Measurements from ENCODE around the gene SKI.
A peak's percentile ranks its signal among the peaks of the same experiment; 100 is the strongest.

The SKI gene

GRCh38 chr1:2228157-2228594 lies at the start of gene SKI:
SKI (plus strand) TSS chr1:2228319; CDS start chr1:2228767, 448 bp downstream.
- peaks cover 10% of the 10 kb centered on the region for H3K36me3 ChIP-seq (replicated peaks)
- peak within 1 kb of the TSS; percentile 89 for H3K4me3 ChIP-seq (ENCODE audit: low read depth, low read length)
- DNase-seq, result no peak
- no peaks in the 10 kb centered on the region for H3K27me3 ChIP-seq (replicated peaks)
- peak within 1 kb of the TSS; percentile 87 for H3K27ac ChIP-seq
- in situ Hi-C loops (cut with HindIII; ENCODE audit: low pct_ligation_motif_present, low sequenced_read_pairs), result no loop called here
- no peak for TF ChIP-seq CTCF (IDR thresholded peaks at IDR 0.05; ENCODE audit: low read depth, low read length, missing control alignments)

DNA sequence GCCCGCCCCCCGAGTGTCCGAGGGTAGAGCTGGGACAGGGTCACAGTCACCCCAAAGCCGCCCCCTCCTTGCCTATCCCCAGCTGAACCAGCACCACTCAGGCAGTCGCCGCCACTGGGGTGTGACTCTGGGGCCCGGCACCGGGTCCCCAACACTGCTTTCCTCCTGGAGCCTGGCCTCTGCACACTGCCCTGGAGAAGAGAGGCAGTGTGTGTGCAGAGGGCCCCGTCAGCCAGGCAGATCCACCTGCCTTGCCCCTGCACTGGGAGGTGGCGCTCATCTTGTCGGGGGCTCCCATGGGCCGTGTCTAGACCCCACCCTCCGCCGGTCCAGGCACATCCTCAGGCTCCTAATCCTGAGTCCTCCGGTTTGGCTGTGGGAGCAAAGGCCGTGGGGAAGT lies 49.2 kb upstream of the SKI start:
- Histone ChIP-seq H3K4me3 (ENCODE audit: low read depth, low read length) (no peak overlapping the region), H3K27ac (no peak overlapping the region), H3K36me3 (replicated peaks) (no peaks in the 10 kb centered on the region), H3K27me3 (replicated peaks) (no peaks in the 10 kb centered on the region)
- no peak for TF ChIP-seq CTCF (IDR thresholded peaks at IDR 0.05; ENCODE audit: low read depth, low read length, missing control alignments)
- in situ Hi-C loops (cut with HindIII; ENCODE audit: low pct_ligation_motif_present, low sequenced_read_pairs), result no loop called here
- no peak for DNase-seq

- no peaks in the 10 kb centered on the region for H3K36me3 ChIP-seq (replicated peaks)
- no peak for DNase-seq
- in situ Hi-C loops (cut with HindIII; ENCODE audit: low pct_ligation_motif_present, low sequenced_read_pairs), result no loop called here
- H3K27ac ChIP-seq, result no peak overlapping the region
- H3K27me3 ChIP-seq (replicated peaks), result no peaks in the 10 kb centered on the region
- no peak overlapping the region for H3K4me3 ChIP-seq (ENCODE audit: low read depth, low read length)
- no peak for TF ChIP-seq CTCF (IDR thresholded peaks at IDR 0.05; ENCODE audit: low read depth, low read length, missing control alignments)
These were observed 48.7 kb upstream of the SKI start for GRCh38 chr1:2179283-2180013.

- in situ Hi-C loops (cut with HindIII; ENCODE audit: low pct_ligation_motif_present, low sequenced_read_pairs), result no loop called here
- Histone ChIP-seq H3K36me3 (replicated peaks) (no peaks in the 10 kb centered on the region), H3K27me3 (replicated peaks) (no peaks in the 10 kb centered on the region), H3K27ac (no peak overlapping the region), H3K4me3 (ENCODE audit: low read depth, low read length) (no peak overlapping the region)
- TF ChIP-seq CTCF (IDR thresholded peaks at IDR 0.05; ENCODE audit: low read depth, low read length, missing control alignments), result no peak
- DNase-seq, result no peak
These were observed 47.5 kb upstream of the SKI start for GRCh38 chr1:2180297-2181245.

DNA sequence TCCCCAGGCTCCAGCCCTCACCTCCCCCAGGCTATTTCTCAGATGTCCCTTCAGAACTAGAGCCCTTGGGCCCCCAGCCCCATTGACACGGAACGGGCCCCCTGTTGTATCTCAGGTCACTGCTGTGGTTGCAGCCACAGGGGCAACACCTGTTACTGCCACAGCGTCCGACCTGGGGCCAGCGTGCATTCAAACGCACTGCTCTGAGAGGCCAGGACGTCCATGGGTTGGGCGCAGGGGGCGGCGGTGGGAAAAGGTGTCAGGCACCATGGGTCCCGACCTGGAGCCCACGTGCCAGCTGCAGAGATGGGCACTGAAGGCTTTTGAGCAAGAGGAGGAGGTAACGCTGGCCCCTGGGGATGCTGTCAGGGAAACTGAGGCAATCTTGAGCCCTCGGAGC lies 46.8 kb upstream of the SKI start:
- H3K36me3 ChIP-seq (replicated peaks), result no peaks in the 10 kb centered on the region
- in situ Hi-C loops (cut with HindIII; ENCODE audit: low pct_ligation_motif_present, low sequenced_read_pairs), result no loop called here
- TF ChIP-seq CTCF (IDR thresholded peaks at IDR 0.05; ENCODE audit: low read depth, low read length, missing control alignments), result no peak
- no peak for DNase-seq
- no peak overlapping the region for H3K27ac ChIP-seq
- H3K27me3 ChIP-seq (replicated peaks), result no peaks in the 10 kb centered on the region
- H3K4me3 ChIP-seq (ENCODE audit: low read depth, low read length), result no peak overlapping the region
